Measurements from ENCODE around the gene KIF18B. TPM values are rescaled to one million over a fixed set of nuclear protein-coding genes. Genes with fewer than 3 reads are reported as not detected.

The KIF18B gene
- total and polyA plus RNA-seq, 2 of the 8 experiments (the other 6 are each of a cell fraction or from before 2014, with no cell fraction given), result 39.0 to 59.4 TPM

DNA sequence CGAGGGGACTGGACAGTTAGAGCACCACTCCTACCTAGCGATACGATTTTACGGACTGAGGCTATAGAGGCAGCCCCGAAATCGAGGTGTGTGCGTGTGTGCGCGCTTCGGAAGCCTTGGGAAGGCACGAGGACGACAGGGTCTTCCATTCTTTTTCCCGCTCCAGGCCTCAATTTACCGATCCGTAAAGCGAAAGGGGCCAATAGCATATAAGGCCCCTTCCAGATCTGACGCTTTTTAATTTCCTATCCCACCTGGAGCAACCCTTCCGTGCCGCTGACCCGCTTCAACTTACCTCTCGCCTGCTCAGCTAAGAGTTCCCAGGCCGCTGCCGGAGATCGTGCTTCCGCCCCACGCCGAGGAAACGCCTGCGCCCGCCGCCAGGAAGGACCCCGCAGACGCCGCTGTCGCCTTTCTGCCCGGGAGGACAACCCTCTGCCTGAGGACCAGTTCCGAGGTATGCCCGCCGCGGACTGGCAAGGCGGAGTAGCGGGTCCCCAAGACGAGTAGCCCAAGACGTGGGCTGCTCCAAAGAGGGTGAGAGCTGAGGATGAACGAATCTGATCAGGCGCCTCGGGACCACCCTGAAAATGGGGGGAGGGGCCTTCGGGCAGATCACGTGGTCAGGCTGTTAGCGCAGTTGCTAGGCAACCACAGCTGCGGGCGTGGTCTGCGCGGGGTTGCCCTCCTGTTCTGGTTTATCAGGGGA, 48.3 kb downstream of the KIF18B start, which contains the start of gene EFTUD2 (continued):
- TF ChIP-seq, protein P1, sequence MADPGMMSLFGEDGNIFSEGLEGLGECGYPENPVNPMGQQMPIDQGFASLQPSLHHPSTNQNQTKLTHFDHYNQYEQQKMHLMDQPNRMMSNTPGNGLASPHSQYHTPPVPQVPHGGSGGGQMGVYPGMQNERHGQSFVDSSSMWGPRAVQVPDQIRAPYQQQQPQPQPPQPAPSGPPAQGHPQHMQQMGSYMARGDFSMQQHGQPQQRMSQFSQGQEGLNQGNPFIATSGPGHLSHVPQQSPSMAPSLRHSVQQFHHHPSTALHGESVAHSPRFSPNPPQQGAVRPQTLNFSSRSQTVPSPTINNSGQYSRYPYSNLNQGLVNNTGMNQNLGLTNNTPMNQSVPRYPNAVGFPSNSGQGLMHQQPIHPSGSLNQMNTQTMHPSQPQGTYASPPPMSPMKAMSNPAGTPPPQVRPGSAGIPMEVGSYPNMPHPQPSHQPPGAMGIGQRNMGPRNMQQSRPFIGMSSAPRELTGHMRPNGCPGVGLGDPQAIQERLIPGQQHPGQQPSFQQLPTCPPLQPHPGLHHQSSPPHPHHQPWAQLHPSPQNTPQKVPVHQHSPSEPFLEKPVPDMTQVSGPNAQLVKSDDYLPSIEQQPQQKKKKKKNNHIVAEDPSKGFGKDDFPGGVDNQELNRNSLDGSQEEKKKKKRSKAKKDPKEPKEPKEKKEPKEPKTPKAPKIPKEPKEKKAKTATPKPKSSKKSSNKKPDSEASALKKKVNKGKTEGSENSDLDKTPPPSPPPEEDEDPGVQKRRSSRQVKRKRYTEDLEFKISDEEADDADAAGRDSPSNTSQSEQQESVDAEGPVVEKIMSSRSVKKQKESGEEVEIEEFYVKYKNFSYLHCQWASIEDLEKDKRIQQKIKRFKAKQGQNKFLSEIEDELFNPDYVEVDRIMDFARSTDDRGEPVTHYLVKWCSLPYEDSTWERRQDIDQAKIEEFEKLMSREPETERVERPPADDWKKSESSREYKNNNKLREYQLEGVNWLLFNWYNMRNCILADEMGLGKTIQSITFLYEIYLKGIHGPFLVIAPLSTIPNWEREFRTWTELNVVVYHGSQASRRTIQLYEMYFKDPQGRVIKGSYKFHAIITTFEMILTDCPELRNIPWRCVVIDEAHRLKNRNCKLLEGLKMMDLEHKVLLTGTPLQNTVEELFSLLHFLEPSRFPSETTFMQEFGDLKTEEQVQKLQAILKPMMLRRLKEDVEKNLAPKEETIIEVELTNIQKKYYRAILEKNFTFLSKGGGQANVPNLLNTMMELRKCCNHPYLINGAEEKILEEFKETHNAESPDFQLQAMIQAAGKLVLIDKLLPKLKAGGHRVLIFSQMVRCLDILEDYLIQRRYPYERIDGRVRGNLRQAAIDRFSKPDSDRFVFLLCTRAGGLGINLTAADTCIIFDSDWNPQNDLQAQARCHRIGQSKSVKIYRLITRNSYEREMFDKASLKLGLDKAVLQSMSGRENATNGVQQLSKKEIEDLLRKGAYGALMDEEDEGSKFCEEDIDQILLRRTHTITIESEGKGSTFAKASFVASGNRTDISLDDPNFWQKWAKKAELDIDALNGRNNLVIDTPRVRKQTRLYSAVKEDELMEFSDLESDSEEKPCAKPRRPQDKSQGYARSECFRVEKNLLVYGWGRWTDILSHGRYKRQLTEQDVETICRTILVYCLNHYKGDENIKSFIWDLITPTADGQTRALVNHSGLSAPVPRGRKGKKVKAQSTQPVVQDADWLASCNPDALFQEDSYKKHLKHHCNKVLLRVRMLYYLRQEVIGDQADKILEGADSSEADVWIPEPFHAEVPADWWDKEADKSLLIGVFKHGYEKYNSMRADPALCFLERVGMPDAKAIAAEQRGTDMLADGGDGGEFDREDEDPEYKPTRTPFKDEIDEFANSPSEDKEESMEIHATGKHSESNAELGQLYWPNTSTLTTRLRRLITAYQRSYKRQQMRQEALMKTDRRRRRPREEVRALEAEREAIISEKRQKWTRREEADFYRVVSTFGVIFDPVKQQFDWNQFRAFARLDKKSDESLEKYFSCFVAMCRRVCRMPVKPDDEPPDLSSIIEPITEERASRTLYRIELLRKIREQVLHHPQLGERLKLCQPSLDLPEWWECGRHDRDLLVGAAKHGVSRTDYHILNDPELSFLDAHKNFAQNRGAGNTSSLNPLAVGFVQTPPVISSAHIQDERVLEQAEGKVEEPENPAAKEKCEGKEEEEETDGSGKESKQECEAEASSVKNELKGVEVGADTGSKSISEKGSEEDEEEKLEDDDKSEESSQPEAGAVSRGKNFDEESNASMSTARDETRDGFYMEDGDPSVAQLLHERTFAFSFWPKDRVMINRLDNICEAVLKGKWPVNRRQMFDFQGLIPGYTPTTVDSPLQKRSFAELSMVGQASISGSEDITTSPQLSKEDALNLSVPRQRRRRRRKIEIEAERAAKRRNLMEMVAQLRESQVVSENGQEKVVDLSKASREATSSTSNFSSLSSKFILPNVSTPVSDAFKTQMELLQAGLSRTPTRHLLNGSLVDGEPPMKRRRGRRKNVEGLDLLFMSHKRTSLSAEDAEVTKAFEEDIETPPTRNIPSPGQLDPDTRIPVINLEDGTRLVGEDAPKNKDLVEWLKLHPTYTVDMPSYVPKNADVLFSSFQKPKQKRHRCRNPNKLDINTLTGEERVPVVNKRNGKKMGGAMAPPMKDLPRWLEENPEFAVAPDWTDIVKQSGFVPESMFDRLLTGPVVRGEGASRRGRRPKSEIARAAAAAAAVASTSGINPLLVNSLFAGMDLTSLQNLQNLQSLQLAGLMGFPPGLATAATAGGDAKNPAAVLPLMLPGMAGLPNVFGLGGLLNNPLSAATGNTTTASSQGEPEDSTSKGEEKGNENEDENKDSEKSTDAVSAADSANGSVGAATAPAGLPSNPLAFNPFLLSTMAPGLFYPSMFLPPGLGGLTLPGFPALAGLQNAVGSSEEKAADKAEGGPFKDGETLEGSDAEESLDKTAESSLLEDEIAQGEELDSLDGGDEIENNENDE (IDR thresholded peaks at IDR 0.05; ENCODE audit: insufficient replicate concordance, low read length), result no peak
- TF ChIP-seq SP4 (IDR thresholded peaks at IDR 0.05; ENCODE audit: low read length) (peak; percentile 100), CTCF (IDR thresholded peaks at IDR 0.05; ENCODE audit: control extremely low read depth in 1 of 3, insufficient read depth in 1 of 3, low read depth in 1 of 3, low read length in 3 of 3) (no peak), CHD2 (IDR thresholded peaks at IDR 0.05; ENCODE audit: low read length) (0 out of 2 replicates have a peak, but pooled peaks have one; percentile 57), BCL11A (IDR thresholded peaks at IDR 0.05; ENCODE audit: low read depth in 2 of 2, low read length in 2 of 2) (no peak), MAFK (IDR thresholded peaks at IDR 0.05; ENCODE audit: low read depth, low read length) (no peak), SRF (IDR thresholded peaks at IDR 0.05; ENCODE audit: low read depth, low read length) (peak; percentile 88), CHD1 (IDR thresholded peaks at IDR 0.05; ENCODE audit: low read depth, low read length) (no peak)
